ENCODE data around the gene CNTN2.

Gene CNTN2

DNA sequence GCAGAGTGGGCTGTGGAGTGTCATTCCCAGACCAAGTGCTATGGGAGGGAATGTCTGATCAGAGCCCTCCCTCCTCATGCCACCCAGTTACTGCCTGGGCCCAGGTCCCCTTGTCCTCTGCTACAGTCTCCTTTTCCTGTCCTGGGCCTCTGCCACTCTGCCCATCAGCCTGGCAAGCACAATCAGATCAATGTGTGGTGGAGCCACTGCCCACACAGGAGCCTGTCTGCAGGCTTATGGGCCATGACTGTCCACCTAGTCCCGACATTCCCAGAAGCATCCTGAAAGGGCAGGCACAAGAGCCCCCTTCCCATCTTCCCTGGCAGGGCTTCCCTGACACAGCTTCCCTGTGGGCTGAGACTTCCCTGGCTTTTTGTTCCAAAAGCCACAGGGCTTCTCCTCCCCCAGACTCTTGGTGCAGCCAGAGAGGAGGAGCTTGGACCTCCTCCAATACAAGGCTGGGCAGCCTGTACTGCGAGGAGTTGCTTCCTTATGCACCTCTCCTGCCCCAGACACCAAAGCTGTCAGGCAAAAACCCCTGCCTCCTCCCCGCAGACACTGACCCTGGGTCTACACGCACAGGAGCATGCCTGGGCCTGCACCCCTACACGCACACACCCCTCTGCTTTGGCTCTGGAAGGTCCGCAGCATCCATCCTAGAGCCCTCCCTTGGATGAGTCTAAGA, 29.2 kb upstream of the CNTN2 start:
- in situ Hi-C loops (cut with MboI; ENCODE audit: low sequenced_read_pairs) = no loop called here
- no peaks in the 10 kb centered on the region; the same call in 1 of the 2 replicates for H3K27me3 ChIP-seq (ENCODE audit: low read depth)

GRCh38 chr1:205014783-205015182, 28.2 kb upstream of the CNTN2 start:
- no peak overlapping the region for H3K4me3 ChIP-seq
- DNase-seq (ENCODE audit: low spot score in 2 of 2) = no peak
- H3K36me3 ChIP-seq (replicated peaks) = no peaks in the 10 kb centered on the region
- no peaks in the 10 kb centered on the region for H3K9me3 ChIP-seq
- H3K27me3 ChIP-seq (ENCODE audit: low read depth) = peaks cover 8% of the 10 kb centered on the region
- H3K4me1 ChIP-seq = no peaks in the 10 kb centered on the region
- in situ Hi-C loops (cut with MboI; ENCODE audit: low sequenced_read_pairs) = no loop called here

More for the DNA sequence above, 29.2 kb upstream of the CNTN2 start:
- H3K4me3 ChIP-seq = no peak overlapping the region
- no peaks in the 10 kb centered on the region for H3K4me1 ChIP-seq
- DNase-seq (ENCODE audit: low spot score in 2 of 2) = peak in 1 of 2 experiments; percentile 31
- no peaks in the 10 kb centered on the region for H3K9me3 ChIP-seq
- H3K36me3 ChIP-seq (replicated peaks) = no peaks in the 10 kb centered on the region

GRCh38 chr1:205015241-205015640, 27.8 kb upstream of the CNTN2 start:
- Histone ChIP-seq H3K4me1 (no peaks in the 10 kb centered on the region), H3K9me3 (no peaks in the 10 kb centered on the region), H3K27me3 (ENCODE audit: low read depth) (peaks cover 13% of the 10 kb centered on the region), H3K36me3 (replicated peaks) (no peaks in the 10 kb centered on the region), H3K4me3 (no peak overlapping the region)
- in situ Hi-C loops (cut with MboI; ENCODE audit: low sequenced_read_pairs) = no loop called here
- DNase-seq (ENCODE audit: low spot score in 2 of 2) = no peak

GRCh38 chr1:205016075-205016474, 26.9 kb upstream of the CNTN2 start:
- in situ Hi-C loops (cut with MboI; ENCODE audit: low sequenced_read_pairs) = no loop called here
- no peaks in the 10 kb centered on the region for H3K36me3 ChIP-seq (replicated peaks)
- no peak overlapping the region for H3K4me3 ChIP-seq
- no peaks in the 10 kb centered on the region for H3K4me1 ChIP-seq
- no peak for DNase-seq (ENCODE audit: low spot score in 2 of 2)
- H3K27me3 ChIP-seq (ENCODE audit: low read depth) = peaks cover 19% of the 10 kb centered on the region
- H3K9me3 ChIP-seq = no peaks in the 10 kb centered on the region

DNA sequence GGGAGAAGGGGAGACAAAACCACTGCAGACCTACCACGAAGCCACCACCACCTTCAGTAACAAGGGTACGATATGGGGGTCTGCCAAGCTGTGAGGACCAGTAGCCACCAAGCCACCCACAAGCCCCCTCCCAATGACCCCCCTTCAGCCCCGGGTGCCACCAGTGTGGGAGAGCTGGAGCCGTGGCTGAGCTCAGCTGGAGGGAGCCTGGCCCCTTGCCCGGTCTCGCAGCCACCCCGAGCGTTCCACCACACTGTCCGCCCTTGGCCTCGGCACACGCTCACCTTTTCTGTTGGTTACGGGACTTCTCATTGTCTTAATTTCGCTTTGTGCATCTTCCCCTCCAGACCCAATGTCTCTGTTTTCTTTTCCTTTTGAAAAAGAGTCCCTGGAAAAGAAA, 26.4 kb upstream of the CNTN2 start:
- Histone ChIP-seq H3K27me3 (ENCODE audit: low read depth) (peaks cover 22% of the 10 kb centered on the region), H3K4me3 (no peak overlapping the region), H3K9me3 (no peaks in the 10 kb centered on the region), H3K4me1 (no peaks in the 10 kb centered on the region), H3K36me3 (replicated peaks) (no peaks in the 10 kb centered on the region)
- in situ Hi-C loops (cut with MboI; ENCODE audit: low sequenced_read_pairs) = no loop called here
- no peak for DNase-seq (ENCODE audit: low spot score in 2 of 2)

GRCh38 chr1:205017001-205017400, 26.0 kb upstream of the CNTN2 start:
- no peak for DNase-seq (ENCODE audit: low spot score in 2 of 2)
- H3K4me3 ChIP-seq = no peak overlapping the region
- no peaks in the 10 kb centered on the region for H3K4me1 ChIP-seq
- peaks cover 26% of the 10 kb centered on the region for H3K27me3 ChIP-seq (ENCODE audit: low read depth)
- no peaks in the 10 kb centered on the region for H3K36me3 ChIP-seq (replicated peaks)
- no peaks in the 10 kb centered on the region for H3K9me3 ChIP-seq
- in situ Hi-C loops (cut with MboI; ENCODE audit: low sequenced_read_pairs) = no loop called here

- H3K9me3 ChIP-seq = no peaks in the 10 kb centered on the region
- H3K4me3 ChIP-seq = no peak overlapping the region
- in situ Hi-C loops (cut with MboI; ENCODE audit: low sequenced_read_pairs) = no loop called here
- peaks cover 29% of the 10 kb centered on the region for H3K27me3 ChIP-seq (ENCODE audit: low read depth)
- no peaks in the 10 kb centered on the region for H3K4me1 ChIP-seq
- no peak for DNase-seq (ENCODE audit: low spot score in 2 of 2)
- no peaks in the 10 kb centered on the region for H3K36me3 ChIP-seq (replicated peaks)
Measured at GRCh38 chr1:205017766-205018165, 25.2 kb upstream of the CNTN2 start.

- DNase-seq (ENCODE audit: low spot score in 2 of 2) = no peak
- no peaks in the 10 kb centered on the region for H3K9me3 ChIP-seq
- no peaks in the 10 kb centered on the region for H3K36me3 ChIP-seq (replicated peaks)
- in situ Hi-C loops (cut with MboI; ENCODE audit: low sequenced_read_pairs) = no loop called here
- no peaks in the 10 kb centered on the region for H3K4me1 ChIP-seq
- H3K27me3 ChIP-seq (ENCODE audit: low read depth) = peaks cover 32% of the 10 kb centered on the region
- H3K4me3 ChIP-seq = no peak overlapping the region
Measured at GRCh38 chr1:205018381-205018780, 24.6 kb upstream of the CNTN2 start.

DNA sequence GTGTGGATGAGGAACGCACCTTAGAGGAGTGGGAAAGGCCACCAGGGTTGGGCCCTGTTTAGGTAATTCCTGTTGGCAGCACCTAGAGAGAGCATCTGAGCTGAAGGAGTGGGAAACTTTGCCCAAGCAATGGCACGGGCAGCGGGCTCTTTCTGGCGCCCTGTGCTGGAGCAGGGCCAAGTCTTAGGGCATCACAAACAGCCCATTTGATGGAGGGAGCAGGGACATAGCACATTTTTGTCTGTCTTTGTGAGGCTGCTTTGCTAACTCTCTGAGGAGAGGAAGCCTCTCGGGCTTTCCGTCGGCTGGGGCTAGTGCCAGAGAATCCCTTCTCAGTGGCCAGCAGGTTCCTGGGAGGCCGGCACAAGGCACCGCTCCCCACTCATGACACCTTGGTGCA, 22.5 kb upstream of the CNTN2 start:
- H3K4me1 ChIP-seq = no peaks in the 10 kb centered on the region
- peaks cover 34% of the 10 kb centered on the region for H3K27me3 ChIP-seq (ENCODE audit: low read depth)
- H3K4me3 ChIP-seq = no peak overlapping the region
- in situ Hi-C loops (cut with MboI; ENCODE audit: low sequenced_read_pairs) = no loop called here
- no peaks in the 10 kb centered on the region for H3K36me3 ChIP-seq (replicated peaks)
- DNase-seq (ENCODE audit: low spot score in 2 of 2) = no peak
- no peaks in the 10 kb centered on the region for H3K9me3 ChIP-seq

GRCh38 chr1:205024679-205025078, 18.3 kb upstream of the CNTN2 start:
- no peak for DNase-seq (ENCODE audit: low spot score in 2 of 2)
- H3K9me3 ChIP-seq = no peaks in the 10 kb centered on the region
- peaks cover 35% of the 10 kb centered on the region for H3K27me3 ChIP-seq (ENCODE audit: low read depth)
- no peak overlapping the region for H3K4me3 ChIP-seq
- H3K36me3 ChIP-seq (replicated peaks) = no peaks in the 10 kb centered on the region
- in situ Hi-C loops (cut with MboI; ENCODE audit: low sequenced_read_pairs) = no loop called here
- no peaks in the 10 kb centered on the region for H3K4me1 ChIP-seq

DNA sequence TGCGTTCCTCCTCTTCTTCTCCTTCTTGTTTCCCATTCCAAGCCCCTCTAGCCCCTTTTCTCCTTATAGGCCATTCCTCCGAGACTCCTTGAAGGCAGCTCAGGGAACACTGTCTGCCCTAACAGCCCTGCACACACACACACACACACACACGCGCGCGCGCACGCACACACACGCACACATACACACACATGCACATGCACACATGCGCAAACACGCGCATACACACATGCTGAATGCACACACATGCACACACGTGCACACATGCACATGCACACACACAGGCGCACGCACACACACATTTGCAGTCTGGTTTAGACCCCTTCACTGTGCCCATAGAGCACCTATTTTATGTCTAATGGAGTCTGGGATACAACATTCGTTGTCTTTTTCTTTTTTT, 17.8 kb upstream of the CNTN2 start:
- Histone ChIP-seq H3K36me3 (replicated peaks) (no peaks in the 10 kb centered on the region), H3K27me3 (ENCODE audit: low read depth) (peaks cover 29% of the 10 kb centered on the region), H3K9me3 (no peaks in the 10 kb centered on the region), H3K4me1 (no peaks in the 10 kb centered on the region), H3K4me3 (no peak overlapping the region)
- in situ Hi-C loops (cut with MboI; ENCODE audit: low sequenced_read_pairs) = no loop called here
- no peak for DNase-seq (ENCODE audit: low spot score in 2 of 2)

GRCh38 chr1:205026181-205026580, 16.8 kb upstream of the CNTN2 start:
- no peak for DNase-seq (ENCODE audit: low spot score in 2 of 2)
- Histone ChIP-seq H3K27me3 (ENCODE audit: low read depth) (peaks cover 26% of the 10 kb centered on the region), H3K9me3 (no peaks in the 10 kb centered on the region), H3K36me3 (replicated peaks) (no peaks in the 10 kb centered on the region), H3K4me3 (no peak overlapping the region), H3K4me1 (no peaks in the 10 kb centered on the region)
- in situ Hi-C loops (cut with MboI; ENCODE audit: low sequenced_read_pairs) = no loop called here

DNA sequence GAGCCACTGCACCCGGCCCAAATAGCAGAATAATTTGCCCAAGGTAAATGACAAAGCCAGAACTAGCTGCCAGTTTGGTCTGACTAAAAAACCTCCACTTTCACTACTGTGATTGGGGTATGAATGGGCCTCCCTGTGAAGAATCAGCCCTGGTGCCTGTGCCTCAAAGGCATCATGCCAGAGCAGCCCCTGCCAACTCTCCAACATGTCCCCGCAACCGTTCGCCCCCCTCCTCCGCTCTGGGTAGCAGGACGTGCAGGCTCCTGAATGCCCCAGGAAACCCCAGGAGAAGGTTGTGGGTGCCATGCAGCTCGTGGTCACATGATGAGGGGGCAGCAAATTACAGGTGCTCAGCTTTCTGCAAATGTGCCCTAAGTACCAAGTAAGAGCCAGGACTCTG, 14.6 kb upstream of the CNTN2 start:
- peaks cover 14% of the 10 kb centered on the region; the same call in 1 of the 2 replicates for H3K27me3 ChIP-seq (ENCODE audit: low read depth)
- H3K9me3 ChIP-seq = no peaks in the 10 kb centered on the region
- DNase-seq (ENCODE audit: low spot score in 2 of 2) = no peak
- in situ Hi-C loops (cut with MboI; ENCODE audit: low sequenced_read_pairs) = no loop called here
- no peaks in the 10 kb centered on the region for H3K4me1 ChIP-seq
- no peak overlapping the region for H3K4me3 ChIP-seq
- H3K36me3 ChIP-seq (replicated peaks) = no peaks in the 10 kb centered on the region

DNA sequence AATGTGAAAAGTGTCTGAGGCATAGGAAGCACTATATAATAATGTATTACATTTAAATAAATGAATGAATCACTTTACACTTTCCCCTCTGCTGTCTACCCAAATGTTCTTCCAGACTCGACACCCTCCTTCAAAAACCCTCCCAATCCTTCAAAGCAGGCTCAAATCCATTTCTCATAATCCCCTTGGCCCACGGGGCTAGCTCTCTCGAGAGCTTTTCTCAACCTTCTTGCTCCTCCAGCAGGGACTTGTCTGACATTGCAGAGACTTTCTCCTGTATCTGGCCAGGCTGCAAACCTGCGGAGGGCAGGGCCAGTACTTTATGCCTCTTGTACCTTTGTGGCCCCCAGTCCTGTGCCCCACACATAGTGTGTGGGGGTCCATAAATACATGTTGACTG, 14.1 kb upstream of the CNTN2 start:
- DNase-seq (ENCODE audit: low spot score in 2 of 2) = no peak
- Histone ChIP-seq H3K27me3 (ENCODE audit: low read depth) (peaks cover 14% of the 10 kb centered on the region; the same call in 1 of the 2 replicates), H3K36me3 (replicated peaks) (no peaks in the 10 kb centered on the region), H3K9me3 (no peaks in the 10 kb centered on the region), H3K4me3 (no peak overlapping the region), H3K4me1 (no peaks in the 10 kb centered on the region)
- in situ Hi-C loops (cut with MboI; ENCODE audit: low sequenced_read_pairs) = no loop called here

DNA sequence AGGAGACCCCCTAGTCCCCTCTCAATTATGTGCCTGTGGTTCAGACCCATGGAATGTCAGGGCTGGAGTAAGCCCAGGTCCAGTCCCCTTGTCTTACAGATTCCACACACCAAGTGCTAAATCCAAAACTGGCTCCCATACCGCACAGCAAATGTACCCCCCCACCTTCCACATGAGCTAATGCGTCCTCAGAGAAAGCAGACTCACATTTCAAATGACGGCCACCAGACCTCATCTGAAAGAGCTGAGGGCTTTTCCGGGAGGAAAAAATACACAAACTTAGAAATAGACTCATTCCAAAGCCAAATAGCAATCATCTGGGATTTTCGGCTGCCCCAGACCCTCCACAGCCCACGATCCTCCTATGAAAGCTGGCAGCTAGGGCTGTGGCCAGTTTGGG, 12.8 kb upstream of the CNTN2 start:
- Histone ChIP-seq H3K4me1 (no peaks in the 10 kb centered on the region), H3K27me3 (ENCODE audit: low read depth) (peaks cover 12% of the 10 kb centered on the region; the same call in 1 of the 2 replicates), H3K4me3 (no peak overlapping the region), H3K36me3 (replicated peaks) (no peaks in the 10 kb centered on the region), H3K9me3 (no peaks in the 10 kb centered on the region)
- DNase-seq (ENCODE audit: low spot score in 2 of 2) = no peak
- in situ Hi-C loops (cut with MboI; ENCODE audit: low sequenced_read_pairs) = no loop called here
